Effector CD8-positive, alpha-beta T cell (primary cell): Measurements from ENCODE around the gene CSNK2A3.

Experiments used
- DNase-seq: peaks from one replicate; lab custom pipeline; 2025; lab: John Stamatoyannopoulos, UW

CSNK2A3 gene

DNA sequence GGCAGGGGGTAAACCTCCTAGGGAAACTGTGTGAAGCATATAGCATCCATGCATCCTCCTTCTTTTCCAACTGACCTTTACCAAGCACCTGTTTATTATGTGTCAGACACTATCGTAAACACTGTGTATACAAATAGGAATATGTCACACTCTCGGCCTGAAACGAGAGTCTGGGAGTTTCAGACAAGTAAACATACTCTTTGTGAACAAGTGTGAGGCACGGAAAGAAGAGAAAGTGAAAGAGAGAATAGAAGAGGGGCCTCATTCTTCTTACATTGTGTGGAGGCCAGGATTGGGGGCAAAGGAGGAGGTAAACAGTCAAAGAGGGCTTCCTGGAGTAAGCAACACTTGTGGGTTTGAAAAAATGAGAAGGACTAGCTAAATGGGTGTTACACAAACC, 16.4 kb downstream of the CSNK2A3 start:
- no peak for DNase-seq

DNA sequence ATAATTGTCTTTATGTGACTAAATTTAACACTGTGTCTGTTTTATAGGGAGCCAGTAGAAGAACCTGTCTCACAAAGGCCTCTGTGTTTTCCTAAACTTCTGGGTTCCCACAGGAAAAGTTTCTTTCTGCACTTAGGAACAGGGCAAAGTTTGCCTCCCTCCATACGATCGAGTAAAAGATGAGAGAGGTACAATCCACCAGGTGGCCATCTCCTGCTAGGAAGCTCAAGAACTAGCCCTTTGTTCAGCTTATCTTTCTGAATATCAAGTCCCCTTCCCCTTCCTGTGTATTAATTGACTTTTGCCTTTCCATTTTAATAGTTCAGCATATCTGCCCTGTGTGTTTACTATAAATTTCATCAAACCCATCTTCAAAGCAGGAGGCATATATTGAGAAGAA, 18.0 kb downstream of the CSNK2A3 start:
- no peak for DNase-seq

DNA sequence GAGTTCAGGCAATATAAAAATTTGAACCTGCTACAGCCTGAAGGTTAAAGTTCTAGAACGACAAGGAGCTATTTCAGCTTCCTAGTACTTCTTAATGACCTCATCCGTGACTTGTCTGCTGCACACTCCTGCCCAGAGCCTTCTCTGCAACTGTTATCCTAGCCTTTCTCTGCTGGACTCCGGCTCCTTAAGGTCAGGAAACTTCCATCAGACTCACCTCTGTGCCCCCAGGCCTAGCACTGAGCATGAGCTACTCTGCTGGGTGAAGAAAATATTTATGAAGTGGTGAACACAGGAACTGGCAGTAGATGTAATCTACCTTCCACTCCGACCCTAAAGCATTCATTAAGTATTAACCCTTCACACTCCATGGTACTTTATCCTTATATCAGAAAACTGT, 18.4 kb downstream of the CSNK2A3 start:
- no peak for DNase-seq

DNA sequence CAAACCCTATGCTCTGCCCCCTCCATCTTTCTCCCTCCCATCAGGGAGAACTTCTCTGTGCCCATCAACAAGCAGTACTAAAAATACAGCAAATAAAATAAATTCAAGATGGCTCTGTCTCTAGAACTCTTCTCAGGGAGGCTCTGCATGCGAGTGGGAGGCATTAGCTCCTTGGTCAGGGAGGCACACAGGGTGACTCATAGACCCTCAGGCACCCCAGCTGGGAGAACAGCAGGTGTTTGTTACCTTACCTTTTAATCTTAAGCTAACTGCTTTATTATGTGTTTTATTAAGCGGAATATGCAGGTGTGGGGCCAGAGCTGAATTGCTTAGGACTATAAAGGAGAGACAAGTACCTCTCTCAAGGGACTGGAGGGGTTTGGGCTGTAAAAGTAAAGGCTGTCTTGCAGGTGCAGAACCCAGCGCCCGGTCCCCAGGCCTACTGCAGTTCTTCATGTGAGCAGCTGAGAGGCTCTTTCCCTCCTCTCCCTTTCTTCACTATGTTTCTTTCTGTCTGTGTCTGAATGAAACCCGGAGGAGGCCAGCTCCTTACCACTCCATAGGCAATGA, 20.8 kb downstream of the CSNK2A3 start:
- DNase-seq = no peak

DNA sequence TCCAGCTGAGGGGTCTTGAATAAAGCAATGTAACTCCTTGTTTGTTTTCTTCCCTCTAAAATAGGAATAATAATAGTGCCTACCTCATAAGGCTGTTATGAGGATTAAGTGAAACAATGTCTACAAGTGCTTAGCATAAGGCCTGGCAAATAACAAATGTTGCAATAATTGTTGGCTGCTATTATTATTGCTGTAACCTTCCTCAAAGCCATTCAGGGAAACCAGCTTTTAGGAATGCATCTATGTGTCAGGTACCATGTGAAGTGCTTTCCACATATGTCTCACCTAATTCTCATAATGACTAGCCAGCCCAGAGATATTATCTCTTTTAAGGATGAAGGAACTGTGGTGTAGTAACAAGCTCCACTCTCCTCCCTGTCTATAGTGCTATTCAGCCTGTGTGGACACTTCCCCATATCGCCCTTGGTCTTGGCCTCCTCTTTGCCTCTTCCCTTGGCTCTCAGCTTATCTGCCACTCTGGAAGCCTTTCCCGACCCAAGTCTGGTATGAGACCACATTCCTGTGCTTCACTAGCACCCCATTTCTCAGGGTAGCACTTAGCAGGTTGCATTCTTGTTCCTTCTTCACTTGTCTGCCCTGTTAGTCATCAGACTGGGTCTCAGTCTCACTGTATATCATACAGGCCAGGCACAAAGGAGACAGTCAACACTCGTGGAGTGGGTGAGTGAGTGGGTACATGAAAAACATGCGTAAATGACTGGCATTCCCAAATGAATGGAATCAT, 23.8 kb downstream of the CSNK2A3 start:
- DNase-seq = no peak

DNA sequence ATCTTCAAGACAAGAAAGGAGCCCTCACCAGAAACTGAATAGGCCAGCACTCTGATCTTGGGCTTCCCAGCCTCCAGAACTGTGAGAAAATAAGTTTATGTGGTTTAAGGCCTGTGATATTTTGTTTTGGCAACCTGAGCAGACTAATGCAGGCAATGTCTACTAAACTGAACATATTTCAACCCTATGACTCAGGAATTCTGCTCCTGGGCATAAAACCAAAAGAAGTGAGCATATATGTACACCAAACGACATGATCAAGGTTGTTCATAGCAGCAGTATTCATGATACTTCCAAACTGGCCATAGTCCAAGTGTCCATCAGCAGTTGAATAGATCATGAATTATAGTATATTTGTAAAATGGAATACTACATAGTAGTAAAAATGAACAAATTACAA, 29.0 kb downstream of the CSNK2A3 start:
- no peak for DNase-seq

DNA sequence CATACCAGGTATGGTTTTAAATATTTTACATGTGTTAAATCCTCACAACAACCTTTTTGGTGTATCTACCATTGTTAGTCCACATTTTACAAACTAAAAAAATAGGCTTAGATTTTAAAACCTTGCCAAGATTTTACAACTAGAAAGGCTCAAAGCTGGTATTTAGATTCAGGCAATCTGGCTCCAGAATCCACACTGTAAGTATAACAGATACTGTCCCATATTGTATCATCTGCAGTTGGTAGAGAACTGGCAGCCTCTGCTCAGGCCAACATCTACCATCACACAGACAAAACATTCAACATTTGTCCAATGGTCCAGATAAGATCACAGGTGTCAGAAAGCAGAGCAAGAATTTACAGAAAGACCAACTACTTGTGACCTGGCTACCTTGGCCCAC, 30.9 kb downstream of the CSNK2A3 start:
- DNase-seq = no peak

DNA sequence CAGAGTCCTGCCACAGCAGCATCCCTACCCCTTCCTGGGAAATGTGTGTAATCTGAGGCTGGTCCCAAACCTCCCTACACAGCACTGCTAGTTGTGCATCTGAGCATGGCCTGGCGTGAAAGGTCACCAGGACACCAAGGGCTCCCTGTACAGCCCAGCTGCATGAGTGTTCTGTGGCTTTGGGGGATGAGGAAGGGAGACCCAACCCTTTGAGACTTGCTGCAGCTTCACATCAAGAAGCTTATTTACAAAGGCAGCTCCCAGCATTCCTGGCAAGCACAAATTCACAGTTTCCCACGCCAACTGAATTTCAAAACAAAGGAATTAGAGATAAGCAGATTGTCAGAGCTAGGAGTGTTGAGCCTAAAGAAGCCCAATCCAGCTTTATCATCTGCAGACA, 32.2 kb downstream of the CSNK2A3 start:
- DNase-seq = no peak

DNA sequence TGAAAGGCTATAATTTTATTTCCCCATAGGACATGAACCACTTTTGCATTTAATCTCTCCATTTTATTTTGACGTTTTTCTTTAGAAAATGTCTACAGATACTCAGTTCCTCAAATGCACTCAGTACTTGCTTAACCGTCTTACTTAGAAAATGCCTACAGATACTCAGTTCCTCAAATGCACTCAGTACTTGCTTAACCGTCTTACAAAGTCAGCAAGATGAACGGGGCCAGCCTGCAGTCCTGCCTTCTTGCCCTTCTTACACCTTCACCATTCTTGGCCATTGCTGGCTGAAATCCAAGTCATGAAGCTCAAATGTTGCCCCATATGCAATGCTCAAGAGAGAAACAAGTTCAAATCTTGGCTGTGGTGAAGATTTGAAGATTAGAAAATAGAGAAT, 34.1 kb downstream of the CSNK2A3 start:
- DNase-seq = no peak

DNA sequence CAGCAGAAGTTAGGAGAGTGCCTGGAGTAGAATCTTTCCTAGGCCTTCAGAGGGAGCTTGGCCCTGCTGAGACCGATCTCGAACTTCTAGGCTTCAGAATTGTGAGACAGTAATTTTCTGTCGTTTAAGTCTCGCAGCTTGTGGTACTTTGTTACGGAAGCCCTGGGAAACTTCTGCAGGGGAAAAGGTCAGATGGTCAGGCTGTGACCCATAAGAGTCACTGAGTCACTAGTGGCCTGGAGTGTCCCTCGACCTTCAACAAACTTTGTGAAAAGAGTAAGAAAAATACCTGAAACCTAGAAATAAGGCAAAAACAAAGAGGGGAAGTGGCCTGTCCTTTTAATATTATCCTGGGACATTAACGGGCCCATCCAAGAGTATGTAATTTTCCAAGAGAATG, 34.6 kb downstream of the CSNK2A3 start:
- DNase-seq = no peak

DNA sequence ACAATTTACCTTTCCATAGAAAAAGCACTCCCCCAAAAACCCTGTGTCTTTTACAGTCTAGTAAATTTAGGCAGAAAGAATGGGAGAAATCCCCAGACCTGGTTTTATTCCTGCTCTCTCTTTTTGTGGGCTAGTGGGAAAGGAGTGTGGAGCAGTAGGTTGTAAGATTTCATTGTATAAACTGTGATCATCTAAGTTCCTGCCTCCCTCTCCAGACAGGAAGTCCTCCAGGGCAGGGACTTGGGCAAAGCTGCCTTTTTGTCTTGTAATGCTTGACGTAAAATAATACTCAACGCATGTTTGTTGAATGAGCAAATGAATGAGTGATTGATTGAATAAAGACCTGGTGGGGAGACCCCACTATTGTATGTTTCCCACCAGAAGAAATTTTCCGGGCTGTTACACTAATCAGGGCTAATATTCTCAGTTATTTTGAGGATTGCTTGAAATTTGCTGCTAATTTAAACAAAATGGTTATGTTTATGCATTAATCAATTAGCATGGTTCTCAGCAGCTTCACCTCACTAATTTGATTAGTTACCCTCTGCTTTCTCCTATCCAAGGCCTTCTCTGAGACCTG, 36.3 kb downstream of the CSNK2A3 start:
- DNase-seq = no peak

DNA sequence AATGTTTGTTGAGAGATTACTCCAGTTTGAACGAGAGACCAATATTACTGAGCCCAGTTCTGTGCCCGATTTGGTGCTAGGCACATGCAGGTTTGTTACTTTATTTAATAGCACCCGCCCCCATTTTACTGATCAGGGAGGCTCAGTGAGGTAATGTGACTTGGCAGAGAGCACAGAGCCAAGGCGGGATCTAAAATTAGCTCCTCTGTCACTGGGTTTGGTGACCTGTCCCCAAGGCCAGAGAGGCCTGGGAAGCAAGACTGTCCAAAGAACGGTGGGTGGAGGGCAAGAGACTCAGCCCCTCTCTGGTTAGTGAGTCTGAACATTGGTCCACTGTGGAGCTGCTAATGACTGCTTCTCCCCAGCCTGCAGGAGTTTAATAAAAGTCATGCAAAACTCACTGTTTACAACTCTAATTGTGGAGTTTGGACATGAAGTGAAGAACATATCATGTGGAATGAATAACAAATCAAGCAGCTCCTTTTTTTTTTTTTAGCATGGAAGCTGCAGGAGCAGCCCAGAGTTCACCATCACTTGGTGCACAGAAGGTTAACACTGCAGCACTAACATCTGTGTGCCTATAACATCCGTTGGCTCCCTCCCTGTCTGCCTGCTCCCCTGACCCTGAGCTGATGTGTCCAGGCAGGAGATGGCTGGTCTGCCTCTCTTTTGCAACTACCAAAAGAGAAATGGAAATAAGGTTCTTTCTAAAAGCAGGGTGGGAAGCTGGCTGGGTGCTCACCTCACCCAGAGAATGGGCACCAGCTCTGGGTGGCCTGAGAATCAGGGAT, 39.0 kb downstream of the CSNK2A3 start:
- no peak for DNase-seq

DNA sequence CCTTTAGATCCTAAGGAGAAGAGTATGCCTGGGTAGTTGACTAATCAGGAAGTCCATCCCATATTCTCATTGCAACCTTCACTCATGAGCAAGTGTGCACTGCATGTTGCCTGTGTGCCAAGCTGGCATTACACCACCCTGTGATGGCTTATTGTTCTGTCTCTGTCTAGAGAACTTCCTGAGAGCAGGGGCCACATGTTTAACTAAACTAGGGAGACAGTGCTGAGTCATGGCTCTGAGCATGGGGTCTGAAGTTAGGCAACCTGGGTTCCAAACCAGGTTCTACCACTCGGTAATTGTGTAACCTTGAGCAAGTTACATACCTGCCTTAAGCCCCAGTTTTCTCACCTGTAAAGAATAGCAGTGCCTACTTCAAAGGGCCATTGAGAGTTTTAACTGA, 39.6 kb downstream of the CSNK2A3 start:
- DNase-seq = no peak

DNA sequence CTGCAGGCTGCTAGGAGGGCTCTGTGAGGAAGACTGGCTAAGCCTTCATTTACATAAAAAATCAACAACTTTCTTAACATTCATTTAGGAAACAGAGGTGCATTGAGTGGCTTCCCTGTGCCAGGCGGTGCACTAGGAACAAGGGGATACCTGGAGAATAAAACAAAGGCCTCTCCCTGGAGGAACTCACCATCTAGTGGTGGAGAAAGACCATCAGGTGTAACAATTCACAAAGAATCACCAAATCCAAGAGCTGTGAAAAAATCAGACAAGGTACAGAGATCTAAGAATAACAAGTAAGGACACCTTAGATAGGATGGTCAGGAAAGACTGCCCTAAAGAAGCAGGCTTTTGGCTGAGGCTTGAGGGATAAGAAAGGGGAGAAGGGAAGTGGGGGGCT, 40.3 kb downstream of the CSNK2A3 start:
- no peak for DNase-seq

DNA sequence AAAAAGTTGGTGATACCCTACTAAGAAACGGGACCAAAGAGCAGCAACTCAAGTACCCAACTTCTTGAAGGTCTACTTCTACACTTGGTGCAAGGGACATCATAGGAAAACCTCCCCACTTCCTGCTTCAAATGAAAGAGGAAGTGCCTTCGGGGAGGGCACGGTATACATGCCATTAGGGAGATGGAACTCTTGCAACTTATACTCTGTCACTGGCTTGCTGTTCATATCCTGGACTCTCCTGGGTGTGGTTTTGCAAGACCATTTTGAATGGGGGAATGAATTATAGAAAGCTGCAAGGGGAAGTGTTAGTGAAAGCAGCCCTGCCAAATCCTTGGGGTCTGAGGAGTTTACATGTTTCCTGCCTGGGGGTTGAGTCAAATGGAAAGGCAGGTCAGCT, 41.9 kb downstream of the CSNK2A3 start:
- no peak for DNase-seq

DNA sequence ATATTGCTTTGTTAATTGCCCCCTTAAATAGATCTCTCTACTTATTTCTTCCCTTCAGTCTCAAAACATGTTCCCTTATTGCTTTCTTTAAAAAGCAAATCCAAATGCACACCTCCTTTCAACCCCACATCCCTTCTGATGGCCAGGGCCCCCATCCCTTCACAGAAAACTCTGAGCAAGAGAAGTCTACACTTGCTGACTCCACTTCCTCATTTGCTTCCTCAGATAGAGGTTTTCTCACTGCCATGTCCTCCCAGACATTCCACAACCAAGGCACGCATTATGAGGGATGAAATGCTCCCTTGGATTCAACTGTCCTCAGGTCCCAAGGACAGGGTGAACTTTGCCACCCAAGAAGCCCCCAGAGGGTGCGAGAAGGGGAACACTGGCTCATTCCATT, 43.1 kb downstream of the CSNK2A3 start:
- no peak for DNase-seq

DNA sequence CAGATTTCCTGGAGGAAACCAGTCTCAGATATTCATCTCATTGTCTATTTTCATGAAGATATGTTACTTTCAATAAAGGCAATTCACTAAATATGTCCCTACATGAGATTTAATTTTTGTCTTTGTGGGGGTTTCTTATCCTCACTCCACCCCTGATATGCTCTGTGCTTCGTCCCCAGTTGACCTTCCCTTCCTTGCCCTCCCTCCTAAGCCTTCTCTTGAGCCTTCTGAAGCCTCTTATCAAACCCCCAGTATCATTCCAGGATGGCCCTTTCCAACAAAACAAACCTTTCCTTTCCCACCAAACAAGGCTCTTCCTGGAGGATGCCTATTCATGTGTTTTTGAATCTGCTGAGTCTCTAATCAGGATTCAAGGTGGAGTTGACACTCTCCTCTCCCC, 44.8 kb downstream of the CSNK2A3 start:
- no peak for DNase-seq

DNA sequence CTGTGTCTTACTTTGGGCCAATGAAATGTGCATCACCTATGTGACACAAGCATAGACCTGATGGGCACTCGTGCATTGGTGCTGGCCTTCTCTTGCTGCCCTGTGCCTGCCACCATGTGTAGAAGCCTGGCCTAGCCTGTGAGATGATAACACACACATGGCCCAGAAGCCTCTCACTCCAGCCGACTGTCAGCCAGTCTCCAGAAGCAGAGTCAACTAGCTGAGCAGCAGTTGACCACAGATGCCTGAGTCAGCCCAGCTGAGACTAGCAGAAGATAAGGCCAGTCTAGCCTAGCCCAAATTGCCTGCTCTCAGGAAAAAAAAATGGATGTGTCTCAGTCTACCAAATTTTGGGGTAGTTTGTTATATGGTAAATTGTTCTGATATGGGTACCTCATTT, 46.2 kb downstream of the CSNK2A3 start:
- no peak for DNase-seq

DNA sequence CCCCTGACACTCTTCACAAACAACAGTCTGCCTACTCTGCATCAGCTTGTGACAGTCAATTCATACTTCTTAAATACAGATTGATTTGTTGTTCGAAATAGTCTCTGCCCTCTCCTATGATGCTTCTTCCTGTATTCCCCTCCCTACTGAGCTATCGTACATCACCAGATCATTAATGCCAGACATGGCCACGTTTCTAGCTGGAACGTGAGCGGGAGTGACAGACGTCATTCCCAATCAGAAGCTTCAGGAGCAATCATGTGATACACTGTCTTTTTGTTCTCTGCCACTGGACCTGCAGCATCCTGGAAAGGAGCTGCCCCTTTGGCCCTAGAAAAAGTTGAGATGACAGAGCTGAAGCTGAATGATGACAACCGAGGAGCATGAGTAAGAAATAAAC, 48.5 kb downstream of the CSNK2A3 start:
- no peak for DNase-seq

DNA sequence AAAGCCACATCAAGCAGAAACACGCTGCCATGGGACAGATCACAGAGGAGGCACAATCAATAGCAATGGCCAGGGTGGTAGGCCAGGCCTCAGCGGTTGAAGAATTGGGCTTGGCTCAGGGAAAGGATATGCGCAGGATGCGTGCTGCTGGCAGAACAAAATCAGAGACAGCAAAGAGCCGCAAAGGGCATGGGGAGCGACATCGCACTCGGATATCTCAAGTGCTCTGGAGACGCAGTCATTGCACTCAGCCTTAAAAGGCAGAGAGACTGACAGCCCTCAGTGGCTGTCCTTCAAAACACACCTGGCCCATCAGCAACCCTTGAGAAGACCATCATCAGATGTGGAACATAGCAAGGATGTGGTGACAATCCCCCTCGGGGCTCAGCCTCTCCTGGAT, 50.5 kb downstream of the CSNK2A3 start:
- no peak for DNase-seq
